ENCODE measurements around the gene B4GALT3. TPM values are rescaled to one million over a fixed set of nuclear protein-coding genes. Genes with fewer than 3 reads are reported as not detected.

B4GALT3 gene
- total and polyA plus RNA-seq, 2 donors (not counting 3 experiments of a cell fraction or from before 2014, with no cell fraction given): 39.5 to 60.4 TPM

- H3K4me1 ChIP-seq (ENCODE audit: control insufficient read depth, extremely low read depth, insufficient read depth, low read length): peaks cover 17% of the 10 kb centered on the region
- H3K27ac ChIP-seq (ENCODE audit: insufficient read depth, low read depth, low read length): no peak overlapping the region
- dilution Hi-C loops (cut with MboI; ENCODE audit: extremely low pct_ligation_motif_present, low sequenced_read_pairs) (no loop called here), intact Hi-C loops (cut with micrococcal nuclease) (loop anchor here (1.0 to 2.0 kb wide), 5 partner anchors 17 to 190 kb away; no protein-coding TSS in a partner anchor)
- H3K9me1 ChIP-seq (replicated peaks; ENCODE audit: control insufficient read depth, extremely low read depth, insufficient read depth, low read length): no peaks in the 10 kb centered on the region
- no peaks in the 10 kb centered on the region for H4K20me1 ChIP-seq (replicated peaks; ENCODE audit: control insufficient read depth, extremely low read depth, insufficient read depth, low read length)
- H2AFZ ChIP-seq (ENCODE audit: low read depth, low read length): no peak overlapping the region
- no peak overlapping the region for H3K4me2 ChIP-seq (ENCODE audit: insufficient read depth, low read length)
- BruUV-seq (replicated peaks): no TSS peak
- FAIRE-seq (no peak), DNase-seq (ENCODE audit: low read depth, low spot score) (no peak)
- H3K9ac ChIP-seq (replicated peaks; ENCODE audit: extremely low read depth, insufficient read depth, low read length): no peak overlapping the region
- CTCF ChIA-PET: interaction anchor here (1.1 to 6.2 kb wide), 9 partner anchors 9 to 190 kb away, joined by 3 to 54 read pairs (median 8); partner anchors contain the start of genes APOA2, NDUFS2 and TOMM40L
- TF ChIP-seq POLR2A (IDR thresholded peaks at IDR 0.05; ENCODE audit: low read depth, low read length): no peak
- TF ChIP-seq EZH2 (IDR thresholded peaks at IDR 0.05; ENCODE audit: borderline replicate concordance, low read depth, low read length, severe bottlenecking): no peak
- TF ChIP-seq GATA2 (IDR thresholded peaks at IDR 0.05; ENCODE audit: insufficient read depth, insufficient read length, low read depth, low read length): no peak
- TF ChIP-seq MAX (IDR thresholded peaks at IDR 0.05; ENCODE audit: insufficient read depth, insufficient read length): no peak
- no peak for TF ChIP-seq FOS (IDR thresholded peaks at IDR 0.05; ENCODE audit: borderline replicate concordance, insufficient read depth, low read length)
- TF ChIP-seq JUN (IDR thresholded peaks at IDR 0.05; ENCODE audit: borderline replicate concordance, insufficient read depth, insufficient read length, low read depth): no peak
- TF ChIP-seq CTCF (IDR thresholded peaks at IDR 0.05; ENCODE audit: extremely low read depth in 1 of 2, insufficient read depth in 1 of 2, low read depth in 1 of 2, low read length in 2 of 2): no peak
- TF ChIP-seq POLR2AphosphoS5 (IDR thresholded peaks at IDR 0.05; ENCODE audit: insufficient read depth, low read depth, low read length): no peak
- TF ChIP-seq MYC (IDR thresholded peaks at IDR 0.05; ENCODE audit: low read depth, low read length): no peak
- H3K79me2 ChIP-seq (ENCODE audit: control insufficient read depth, insufficient read depth, low read length): peaks cover 16% of the 10 kb centered on the region
- H3K4me3 ChIP-seq (replicated peaks in 1 of 3; ENCODE audit: insufficient read depth in 1 of 3, low read depth in 1 of 3, low read length in 3 of 3): no peak overlapping the region
- peaks cover 3% of the 10 kb centered on the region in 2 experiments for H3K36me3 ChIP-seq (ENCODE audit: control insufficient read depth in 2 of 2, extremely low read depth in 1 of 2, insufficient read depth in 2 of 2, low read length in 2 of 2)
- H3K27me3 ChIP-seq (ENCODE audit: control insufficient read depth in 2 of 2, insufficient read depth in 2 of 2, low read length in 2 of 2): no peaks in the 10 kb centered on the region
- POLR2A ChIA-PET: interaction anchor here (1.0 kb wide), 1 partner anchor 26 kb away, joined by 3 read pairs; the partner anchor contains the start of gene PPOX
- no peaks in the 10 kb centered on the region for H3K9me3 ChIP-seq (replicated peaks; ENCODE audit: control insufficient read depth, insufficient read depth, low read length)
These were observed 14.7 kb upstream of the B4GALT3 start for GRCh38 chr1:161191971-161192370.
